Thyroid gland (tissue), 4 donors: ENCODE data around the gene PTPN11. TPM values are rescaled to one million over a fixed set of nuclear protein-coding genes. Genes with fewer than 3 reads are reported as not detected.

ENCODE experiments used
- DNase-seq, 2 donors: peaks; one replicate each; pipeline ENCODE4 v3.0.0-alpha.2; 2019
- H3K27ac ChIP-seq, 3 donors: fragments of 200-600 bp; sonication (generic); 1 replicate in 2 of 3; 2 replicates in 1 of 3; pipeline ENCODE4 v1.5.1; 2016 to 2019; ENCODE audit warnings: mild to moderate bottlenecking in 1 of 3, moderate library complexity in 1 of 3
- H3K27me3 ChIP-seq: fragments of 200-600 bp; sonication (generic); one replicate; pipeline ENCODE4 v1.5.1; 2019
- H3K36me3 ChIP-seq, 2 donors: fragments of 200-600 bp; sonication (generic); one replicate each; pipeline ENCODE4 v1.5.1; 2016 to 2019
- H3K4me1 ChIP-seq, 2 donors: fragments of 200-600 bp; sonication (generic); one replicate each; pipeline ENCODE4 v1.5.1; 2017 to 2019
- H3K4me3 ChIP-seq, 3 donors: fragments of 200-600 bp; sonication (generic); replicated peaks in 1 of 3; 1 replicate in 2 of 3; 2 replicates in 1 of 3; pipeline ENCODE4 v1.5.1; 2016; ENCODE audit warnings: mild to moderate bottlenecking in 1 of 3
- H3K9me3 ChIP-seq: fragments of 200-600 bp; sonication (generic); one replicate; pipeline ENCODE4 v1.5.1; 2017
- POLR2A ChIP-seq, 2 donors: fragments of 450-650 bp; IDR thresholded peaks; one replicate each; pipeline ENCODE4 v1.6.1; 2017; ENCODE audit warnings: antibody characterized with exemption in 2 of 2, mild to moderate bottlenecking in 2 of 2, moderate library complexity in 1 of 2
- WGBS, 2 donors: methylation state at CpG; one replicate each; pipeline ENCODE4 v1.1.5; 2017; 5-methylcytosine and 5-hydroxymethylcytosine counted together
- intact Hi-C: fragments of 100-400 bp; cut with DNase I; formaldehyde crosslinking; loops from one replicate; pipeline ENCODE4 v1.15.1; 2023
- total RNA-seq, 4 donors: library from RNA; depleted of rRNA; stranded (reverse); fragments of >200 nt; gene quantifications; one replicate each; pipeline ENCODE4 v1.2.3, GENCODE V29; 2016
- TF ChIP-seq, protein P1 (sequence below), 6 experiments: fragments of 200-600 bp in 3 of 6; fragments of 450-650 bp in 3 of 6; sonication (generic) in 3 of 6; IDR thresholded peaks; one replicate each; pipeline ENCODE4 v1.5.1; 2016 to 2019; ENCODE audit warnings: antibody characterized with exemption in 6 of 6, mild to moderate bottlenecking in 2 of 6, inconsistent platforms in 1 of 6, moderate library complexity in 1 of 6

The PTPN11 gene
- total RNA-seq, 4 donors from 2014 or later, result 75.8 to 99.6 (median 78.5) TPM

DNA sequence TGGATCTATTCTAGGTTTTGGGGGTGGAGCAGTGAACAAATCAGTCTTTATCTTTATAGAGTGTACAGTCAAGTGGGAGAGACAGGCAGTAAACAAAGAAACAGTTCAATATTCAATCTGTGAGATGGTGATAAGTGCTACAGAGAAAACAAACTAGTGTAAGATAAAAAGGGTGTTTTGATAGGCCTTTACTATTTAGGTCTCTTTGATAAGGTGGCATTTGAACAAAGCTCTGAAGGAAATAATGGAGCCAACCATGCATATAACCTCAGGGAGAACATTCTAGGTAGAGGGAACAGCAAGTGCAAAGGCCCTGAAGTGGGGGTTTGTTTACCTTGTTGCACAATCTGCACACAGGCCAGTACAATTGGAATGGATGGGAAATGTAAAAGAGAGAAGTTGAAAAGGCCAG, 47.3 kb downstream of the PTPN11 start:
- intact Hi-C loops, result no loop called here
- DNase-seq, result no peak

DNA sequence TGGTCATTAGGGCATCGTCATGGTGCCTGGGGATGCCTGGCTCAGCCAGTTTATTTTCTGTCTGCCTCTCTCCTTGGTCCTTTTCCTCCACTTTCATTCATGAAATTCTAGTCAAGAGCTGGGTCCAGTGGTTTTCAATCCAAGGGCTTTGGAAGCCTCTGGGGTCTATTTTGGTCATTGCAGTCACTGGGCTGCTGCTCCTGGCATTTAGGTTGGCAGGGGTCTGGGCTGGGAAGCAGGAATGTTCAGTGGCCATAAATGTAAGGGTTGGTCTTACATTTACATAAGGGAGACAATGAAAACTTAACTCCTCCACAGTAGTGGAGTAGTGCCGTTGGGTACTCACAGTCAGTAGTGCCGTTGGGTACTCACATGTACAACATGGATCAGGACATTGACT, 48.1 kb downstream of the PTPN11 start:
- Histone ChIP-seq H3K36me3 (no peaks in the 10 kb centered on the region), H3K27me3 (no peaks in the 10 kb centered on the region), H3K4me3 (no peak overlapping the region), H3K27ac (no peak overlapping the region), H3K9me3 (no peaks in the 10 kb centered on the region), H3K4me1 (no peaks in the 10 kb centered on the region)
- DNase-seq, result no peak
- intact Hi-C loops, result no loop called here
- 96 to 99% methylated on average over 3 of the region's 3 CpGs for whole genome bisulfite sequencing, 2 donors
- no peak for TF ChIP-seq POLR2A (IDR thresholded peaks at IDR 0.05)
- TF ChIP-seq, protein P1, sequence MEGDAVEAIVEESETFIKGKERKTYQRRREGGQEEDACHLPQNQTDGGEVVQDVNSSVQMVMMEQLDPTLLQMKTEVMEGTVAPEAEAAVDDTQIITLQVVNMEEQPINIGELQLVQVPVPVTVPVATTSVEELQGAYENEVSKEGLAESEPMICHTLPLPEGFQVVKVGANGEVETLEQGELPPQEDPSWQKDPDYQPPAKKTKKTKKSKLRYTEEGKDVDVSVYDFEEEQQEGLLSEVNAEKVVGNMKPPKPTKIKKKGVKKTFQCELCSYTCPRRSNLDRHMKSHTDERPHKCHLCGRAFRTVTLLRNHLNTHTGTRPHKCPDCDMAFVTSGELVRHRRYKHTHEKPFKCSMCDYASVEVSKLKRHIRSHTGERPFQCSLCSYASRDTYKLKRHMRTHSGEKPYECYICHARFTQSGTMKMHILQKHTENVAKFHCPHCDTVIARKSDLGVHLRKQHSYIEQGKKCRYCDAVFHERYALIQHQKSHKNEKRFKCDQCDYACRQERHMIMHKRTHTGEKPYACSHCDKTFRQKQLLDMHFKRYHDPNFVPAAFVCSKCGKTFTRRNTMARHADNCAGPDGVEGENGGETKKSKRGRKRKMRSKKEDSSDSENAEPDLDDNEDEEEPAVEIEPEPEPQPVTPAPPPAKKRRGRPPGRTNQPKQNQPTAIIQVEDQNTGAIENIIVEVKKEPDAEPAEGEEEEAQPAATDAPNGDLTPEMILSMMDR (IDR thresholded peaks at IDR 0.05), result no peak

More for the DNA sequence above, 47.3 kb downstream of the PTPN11 start:
- H3K9me3 ChIP-seq, result no peaks in the 10 kb centered on the region
- H3K4me1 ChIP-seq, result no peaks in the 10 kb centered on the region
- no peak overlapping the region for H3K27ac ChIP-seq
- TF ChIP-seq POLR2A (IDR thresholded peaks at IDR 0.05), result no peak
- TF ChIP-seq, protein P1 (IDR thresholded peaks at IDR 0.05), result no peak
- H3K4me3 ChIP-seq, result no peak overlapping the region
- H3K27me3 ChIP-seq, result no peaks in the 10 kb centered on the region
- H3K36me3 ChIP-seq, result no peaks in the 10 kb centered on the region

DNA sequence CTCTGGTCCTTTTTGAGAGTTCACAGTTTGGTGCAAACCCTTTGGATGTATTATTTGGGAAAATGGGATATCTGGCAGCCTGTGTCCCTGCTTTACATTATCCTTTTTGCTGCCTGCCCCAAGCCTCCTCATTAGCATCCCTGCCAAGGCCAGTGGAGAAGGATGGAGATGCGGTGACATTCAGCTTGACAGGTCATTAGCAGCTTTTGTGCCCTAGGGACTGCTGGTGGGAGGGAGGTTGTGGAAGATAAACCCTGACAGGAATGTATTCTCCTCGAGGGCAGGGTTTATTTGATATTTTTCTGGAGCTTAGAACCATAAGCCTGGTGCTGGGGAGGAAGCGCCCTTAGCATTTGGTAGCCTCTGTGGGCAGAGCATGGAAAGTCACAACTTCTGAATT, 49.3 kb downstream of the PTPN11 start:
- H3K27me3 ChIP-seq, result no peaks in the 10 kb centered on the region
- intact Hi-C loops, result no loop called here
- TF ChIP-seq POLR2A (IDR thresholded peaks at IDR 0.05), result no peak
- TF ChIP-seq, protein P1 (IDR thresholded peaks at IDR 0.05), result no peak
- H3K4me1 ChIP-seq, result no peaks in the 10 kb centered on the region
- WGBS, 2 donors, result 79 to 83% methylated on average over 3 of the region's 3 CpGs
- H3K4me3 ChIP-seq, result no peak overlapping the region
- peaks cover 3% of the 10 kb centered on the region in 2 donors for H3K36me3 ChIP-seq
- no peaks in the 10 kb centered on the region for H3K9me3 ChIP-seq
- DNase-seq, result no peak
- H3K27ac ChIP-seq, result no peak overlapping the region

DNA sequence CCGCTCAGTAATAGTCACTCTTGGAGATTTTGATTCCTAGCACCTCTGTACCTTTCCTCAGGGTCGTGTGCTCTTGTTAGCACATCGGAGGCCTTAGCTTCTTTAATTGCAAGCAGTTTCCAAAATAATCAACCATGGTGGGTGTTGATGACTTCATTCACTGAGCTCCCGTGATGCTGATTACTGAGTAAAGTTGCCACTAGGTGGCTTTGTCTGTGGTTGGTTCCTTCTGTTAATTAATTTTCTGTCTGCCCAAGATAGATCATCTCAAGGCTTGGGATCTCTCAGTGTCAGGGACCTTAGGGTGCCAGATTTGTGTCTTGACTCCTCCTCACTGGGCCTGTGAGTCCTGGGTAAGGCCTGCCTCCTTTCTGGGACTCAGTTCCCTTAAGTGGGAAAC, 54.3 kb downstream of the PTPN11 start:
- no peaks in the 10 kb centered on the region for H3K4me1 ChIP-seq
- 93% methylated on average over 4 of the region's 4 CpGs for WGBS, 2 donors
- H3K9me3 ChIP-seq, result no peaks in the 10 kb centered on the region
- TF ChIP-seq, protein P1 (IDR thresholded peaks at IDR 0.05), result no peak
- no peak for TF ChIP-seq POLR2A (IDR thresholded peaks at IDR 0.05)
- no peak for DNase-seq
- H3K27me3 ChIP-seq, result no peaks in the 10 kb centered on the region
- H3K27ac ChIP-seq, result no peak overlapping the region
- no peak overlapping the region for H3K4me3 ChIP-seq
- intact Hi-C loops, result no loop called here
- peaks cover 25 to 30% of the 10 kb centered on the region in 2 donors for H3K36me3 ChIP-seq

DNA sequence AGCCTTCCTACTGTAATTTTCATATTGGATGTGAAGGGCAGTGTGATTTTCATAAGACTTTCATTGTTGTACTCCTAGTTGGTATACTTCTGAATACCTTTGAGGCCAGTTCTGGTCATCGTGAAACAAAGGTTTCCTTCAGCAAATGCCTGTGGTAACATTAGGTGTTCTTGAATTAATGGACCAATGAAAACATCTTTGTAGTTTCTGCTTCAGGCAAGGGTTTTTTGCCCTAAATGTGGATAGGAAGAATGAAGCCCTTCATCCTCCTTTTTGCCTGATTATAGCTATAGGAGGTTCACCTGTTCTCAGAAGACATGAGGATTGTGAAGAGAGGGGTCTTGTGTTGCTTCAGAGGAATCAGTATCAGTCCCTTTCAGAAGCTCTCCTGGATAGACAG, 60.7 kb downstream of the PTPN11 start:
- H3K4me1 ChIP-seq, result no peaks in the 10 kb centered on the region

More for the DNA sequence above, 60.7 kb downstream of the PTPN11 start:
- H3K9me3 ChIP-seq, result no peaks in the 10 kb centered on the region
- DNase-seq, result no peak
- no peaks in the 10 kb centered on the region for H3K27me3 ChIP-seq
- H3K36me3 ChIP-seq, result peaks cover 40 to 49% of the 10 kb centered on the region in 2 donors
- H3K4me3 ChIP-seq, result no peak overlapping the region
- TF ChIP-seq, protein P1 (IDR thresholded peaks at IDR 0.05), result no peak
- no peak for TF ChIP-seq POLR2A (IDR thresholded peaks at IDR 0.05)
- H3K27ac ChIP-seq, result no peak overlapping the region
- WGBS, 2 donors, result 95 to 97% methylated on average over 1 of the region's 1 CpG
- intact Hi-C loops, result no loop called here
